GM12878 (cell line): ENCODE measurements around the gene DVL2. TPM values are rescaled to one million over a fixed set of nuclear protein-coding genes. Genes with fewer than 3 reads are reported as not detected.

ENCODE experiments used
- CBFB ChIP-seq: IDR thresholded peaks from 2 replicates; pipeline ENCODE4 v1.6.1; 2016; ENCODE audit warnings: antibody characterized with exemption, low read depth
- CHD1 ChIP-seq: IDR thresholded peaks from 2 replicates; pipeline ENCODE4 v1.6.1; 2012; ENCODE audit warnings: low read depth, low read length, improper control_type of control experiment
- HCFC1 ChIP-seq: fragments of 150-350 bp; IDR thresholded peaks from 2 replicates; pipeline ENCODE4 v1.6.1; 2014; ENCODE audit warnings: low read length
- NRF1 ChIP-seq: conservative IDR thresholded peaks from 2 replicates; pipeline ENCODE4 v1.6.1; 2011; ENCODE audit warnings: mild to moderate bottlenecking, low read depth, low read length, improper control_type of control experiment
- SPI1 ChIP-seq: IDR thresholded peaks from 2 replicates; pipeline ENCODE4 v1.6.1; 2011; ENCODE audit warnings: low read depth, mild to moderate bottlenecking, low read length, moderate library complexity, borderline replicate concordance; ENCODE audit not compliant: insufficient read depth
- polyA plus RNA-seq, 11 experiments: library from polyadenylated mRNA; depleted of rRNA in 4 of 11; unstranded in 6 of 11; stranded (reverse) in 5 of 11; fragments of >200 nt; fragmentation: Nextera tagmentation in 4 of 11; fragmentation: Illumina TruSeq in 1 of 11; extraction: Ambion mirVana in 4 of 11; extraction: Trizol in 1 of 11; gene quantifications; 1 replicate in 1 of 11; 2 replicates in 10 of 11; pipeline versions ENCODE4 v1.2.1 to v1.2.3, GENCODE V29; 2011 to 2016; ENCODE audit warnings: inconsistent platforms in 2 of 11, missing spikeins in 2 of 11, low read depth in 1 of 11
- total RNA-seq, 4 experiments: library from RNA; depleted of rRNA in 3 of 4; stranded (reverse); fragments of >200 nt in 3 of 4; fragmentation: Illumina TruSeq in 1 of 4; extraction: Trizol in 1 of 4; gene quantifications; 2 replicates each; pipeline versions ENCODE4 v1.2.1 to v1.2.3, GENCODE V29; 2013 to 2021
- TF ChIP-seq, protein P1 (sequence below): fragments of 450-650 bp; IDR thresholded peaks from 2 replicates; pipeline ENCODE4 v1.6.1; 2017; ENCODE audit warnings: mild to moderate bottlenecking, moderate library complexity

The DVL2 gene
- total and polyA plus RNA-seq, 10 of the 15 experiments (the other 5 are each of a cell fraction or from before 2014, with no cell fraction given), result 0.97 to 44.8 (median 23.2) TPM

DNA sequence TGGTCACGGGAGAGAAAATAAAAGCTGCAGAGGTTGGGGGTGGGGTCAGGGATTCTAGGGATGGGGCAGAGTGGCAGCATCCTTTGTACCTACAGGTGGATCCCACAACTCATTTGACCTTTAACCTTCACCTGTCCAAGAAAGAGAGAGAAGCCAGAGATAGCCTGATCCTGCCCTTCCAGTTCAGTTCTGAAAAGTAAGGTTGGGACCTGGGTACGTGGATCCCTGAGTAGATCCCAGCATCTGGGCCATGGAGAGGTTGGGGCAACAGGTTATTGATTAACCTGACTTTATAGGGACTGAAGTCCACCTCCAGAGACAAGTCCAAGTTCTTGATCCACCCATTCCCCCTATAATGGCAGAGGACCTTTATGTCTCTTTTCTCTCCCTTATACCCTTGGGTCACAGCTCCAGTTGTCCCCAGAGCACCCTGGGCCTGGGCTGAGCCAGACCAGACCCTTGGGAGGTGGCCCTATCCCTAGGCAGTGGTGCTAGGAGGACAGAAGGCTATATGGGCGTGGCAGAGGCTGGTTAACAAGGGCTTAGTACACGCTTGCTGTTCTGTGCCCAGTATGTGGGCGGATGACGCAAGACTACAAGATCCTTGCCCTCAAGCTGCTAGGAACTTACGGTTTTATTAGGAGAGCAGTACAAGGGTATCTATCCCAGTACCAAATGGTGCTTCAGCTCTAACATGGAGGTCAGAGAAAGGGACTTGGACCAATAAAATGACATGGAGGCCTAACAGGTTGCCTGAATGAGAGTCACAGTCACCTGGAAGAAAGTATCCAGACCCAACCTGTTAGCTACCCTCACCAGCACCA, 24.6 kb upstream of the DVL2 start (continued):
- TF ChIP-seq, protein P1, sequence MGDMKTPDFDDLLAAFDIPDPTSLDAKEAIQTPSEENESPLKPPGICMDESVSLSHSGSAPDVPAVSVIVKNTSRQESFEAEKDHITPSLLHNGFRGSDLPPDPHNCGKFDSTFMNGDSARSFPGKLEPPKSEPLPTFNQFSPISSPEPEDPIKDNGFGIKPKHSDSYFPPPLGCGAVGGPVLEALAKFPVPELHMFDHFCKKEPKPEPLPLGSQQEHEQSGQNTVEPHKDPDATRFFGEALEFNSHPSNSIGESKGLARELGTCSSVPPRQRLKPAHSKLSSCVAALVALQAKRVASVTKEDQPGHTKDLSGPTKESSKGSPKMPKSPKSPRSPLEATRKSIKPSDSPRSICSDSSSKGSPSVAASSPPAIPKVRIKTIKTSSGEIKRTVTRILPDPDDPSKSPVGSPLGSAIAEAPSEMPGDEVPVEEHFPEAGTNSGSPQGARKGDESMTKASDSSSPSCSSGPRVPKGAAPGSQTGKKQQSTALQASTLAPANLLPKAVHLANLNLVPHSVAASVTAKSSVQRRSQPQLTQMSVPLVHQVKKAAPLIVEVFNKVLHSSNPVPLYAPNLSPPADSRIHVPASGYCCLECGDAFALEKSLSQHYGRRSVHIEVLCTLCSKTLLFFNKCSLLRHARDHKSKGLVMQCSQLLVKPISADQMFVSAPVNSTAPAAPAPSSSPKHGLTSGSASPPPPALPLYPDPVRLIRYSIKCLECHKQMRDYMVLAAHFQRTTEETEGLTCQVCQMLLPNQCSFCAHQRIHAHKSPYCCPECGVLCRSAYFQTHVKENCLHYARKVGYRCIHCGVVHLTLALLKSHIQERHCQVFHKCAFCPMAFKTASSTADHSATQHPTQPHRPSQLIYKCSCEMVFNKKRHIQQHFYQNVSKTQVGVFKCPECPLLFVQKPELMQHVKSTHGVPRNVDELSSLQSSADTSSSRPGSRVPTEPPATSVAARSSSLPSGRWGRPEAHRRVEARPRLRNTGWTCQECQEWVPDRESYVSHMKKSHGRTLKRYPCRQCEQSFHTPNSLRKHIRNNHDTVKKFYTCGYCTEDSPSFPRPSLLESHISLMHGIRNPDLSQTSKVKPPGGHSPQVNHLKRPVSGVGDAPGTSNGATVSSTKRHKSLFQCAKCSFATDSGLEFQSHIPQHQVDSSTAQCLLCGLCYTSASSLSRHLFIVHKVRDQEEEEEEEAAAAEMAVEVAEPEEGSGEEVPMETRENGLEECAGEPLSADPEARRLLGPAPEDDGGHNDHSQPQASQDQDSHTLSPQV, result no peak
- TF ChIP-seq CHD1 (no peak), SPI1 (no peak), HCFC1 (no peak), NRF1 (no peak), CBFB (no peak)
